Measurements from ENCODE around the gene GPX4.

The GPX4 gene

DNA sequence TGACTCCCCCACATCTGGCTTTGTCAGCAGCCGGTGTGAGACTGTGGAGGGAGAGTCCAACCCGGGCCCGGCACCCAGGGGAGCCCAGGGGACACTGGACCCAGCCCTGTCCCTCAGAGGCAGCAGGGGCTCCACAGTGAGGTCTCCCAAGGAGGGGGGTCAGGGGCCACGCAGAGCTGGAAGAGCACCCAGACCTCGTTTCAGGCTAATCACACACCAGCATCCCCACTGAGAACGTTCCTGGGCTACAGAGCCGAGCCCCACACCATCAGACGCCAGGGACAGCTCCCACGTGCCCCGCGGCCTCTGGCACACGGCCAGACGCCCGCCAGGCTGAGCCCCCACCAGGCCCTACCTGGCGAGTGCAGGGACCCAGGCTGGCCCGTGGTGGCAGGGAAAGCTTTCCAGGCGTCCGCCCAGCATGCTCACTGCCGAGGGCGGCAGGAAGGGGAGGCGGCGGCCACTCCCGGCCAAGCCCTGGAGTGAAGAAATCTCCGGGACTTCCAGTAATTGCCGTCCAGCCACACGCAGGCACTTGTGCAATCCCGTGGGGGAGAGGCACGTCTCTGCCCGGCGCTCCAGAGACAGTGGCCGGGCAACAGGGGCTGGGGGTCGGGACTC lies 51.0 kb downstream of the GPX4 start:
- DNase-seq, result no peak

- no peak for DNase-seq
These were observed 51.8 kb downstream of the GPX4 start for GRCh38 chr19:1155352-1156304.

Measured in NCI-H1436 treated with DMSO at 0.1 percent for 48 hours (cell line).